Brain microvascular endothelial cell (primary cell): ENCODE results near the gene LRRC45.

Experiments used
- DNase-seq: peaks from one replicate; pipeline ENCODE4 v3.0.0-alpha.2; 2020
- H3K27ac ChIP-seq: fragments of 250-450 bp; sonication (Bioruptor Pico); 2 replicates; pipeline ENCODE4 v1.5.1; 2020; ENCODE audit warnings: mild to moderate bottlenecking, moderate library complexity
- H3K27me3 ChIP-seq: fragments of 250-450 bp; sonication (Bioruptor Pico); replicated peaks from 2 replicates; pipeline ENCODE4 v1.5.1; 2020; ENCODE audit warnings: mild to moderate bottlenecking
- H3K36me3 ChIP-seq: fragments of 250-450 bp; sonication (Bioruptor Pico); replicated peaks from 2 replicates; pipeline ENCODE4 v1.5.1; 2020; ENCODE audit warnings: mild to moderate bottlenecking
- H3K4me3 ChIP-seq: 2 replicates; pipeline ENCODE4 v1.5.1; 2011; ENCODE audit warnings: low read depth, mild to moderate bottlenecking, control low read depth, low read length, moderate library complexity
- in situ Hi-C: cut with HindIII; loops from 2 replicates; pipeline ENCODE4 v1.10.0; 2017; ENCODE audit warnings: low sequenced_read_pairs, low pct_ligation_motif_present
- TF ChIP-seq, protein P1 (sequence below): IDR thresholded peaks from 2 replicates; pipeline ENCODE4 v1.5.1; 2011; ENCODE audit warnings: low read depth, mild to moderate bottlenecking, moderate library complexity, low read length, control low read depth, inconsistent platforms; ENCODE audit errors: missing control alignments

LRRC45 gene

DNA sequence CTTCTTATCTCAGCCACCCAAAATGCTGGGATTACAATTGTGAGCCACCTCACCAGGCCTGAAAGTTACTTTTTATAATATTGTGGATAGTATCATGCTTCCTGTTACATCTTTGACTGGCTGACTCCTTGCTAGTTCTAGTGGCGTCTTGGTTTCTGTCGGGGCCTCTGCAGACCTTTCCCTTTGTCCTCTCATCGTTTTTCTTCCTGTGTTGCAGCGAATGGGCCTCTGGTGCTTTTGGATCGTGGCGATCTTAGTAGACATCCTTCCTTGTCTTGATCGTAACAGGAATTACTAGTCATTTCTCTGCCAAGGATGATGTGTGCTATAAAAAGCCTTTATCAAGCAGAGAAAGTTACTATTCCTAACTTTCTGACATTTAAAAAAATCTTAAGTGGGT is 24.9 kb upstream of the LRRC45 start:
- Histone ChIP-seq H3K27me3 (no peaks in the 10 kb centered on the region), H3K4me3 (no peak overlapping the region), H3K27ac (no peak overlapping the region), H3K36me3 (no peaks in the 10 kb centered on the region)
- no peak for DNase-seq
- TF ChIP-seq, protein P1, sequence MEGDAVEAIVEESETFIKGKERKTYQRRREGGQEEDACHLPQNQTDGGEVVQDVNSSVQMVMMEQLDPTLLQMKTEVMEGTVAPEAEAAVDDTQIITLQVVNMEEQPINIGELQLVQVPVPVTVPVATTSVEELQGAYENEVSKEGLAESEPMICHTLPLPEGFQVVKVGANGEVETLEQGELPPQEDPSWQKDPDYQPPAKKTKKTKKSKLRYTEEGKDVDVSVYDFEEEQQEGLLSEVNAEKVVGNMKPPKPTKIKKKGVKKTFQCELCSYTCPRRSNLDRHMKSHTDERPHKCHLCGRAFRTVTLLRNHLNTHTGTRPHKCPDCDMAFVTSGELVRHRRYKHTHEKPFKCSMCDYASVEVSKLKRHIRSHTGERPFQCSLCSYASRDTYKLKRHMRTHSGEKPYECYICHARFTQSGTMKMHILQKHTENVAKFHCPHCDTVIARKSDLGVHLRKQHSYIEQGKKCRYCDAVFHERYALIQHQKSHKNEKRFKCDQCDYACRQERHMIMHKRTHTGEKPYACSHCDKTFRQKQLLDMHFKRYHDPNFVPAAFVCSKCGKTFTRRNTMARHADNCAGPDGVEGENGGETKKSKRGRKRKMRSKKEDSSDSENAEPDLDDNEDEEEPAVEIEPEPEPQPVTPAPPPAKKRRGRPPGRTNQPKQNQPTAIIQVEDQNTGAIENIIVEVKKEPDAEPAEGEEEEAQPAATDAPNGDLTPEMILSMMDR = no peak
- in situ Hi-C loops = no loop called here

DNA sequence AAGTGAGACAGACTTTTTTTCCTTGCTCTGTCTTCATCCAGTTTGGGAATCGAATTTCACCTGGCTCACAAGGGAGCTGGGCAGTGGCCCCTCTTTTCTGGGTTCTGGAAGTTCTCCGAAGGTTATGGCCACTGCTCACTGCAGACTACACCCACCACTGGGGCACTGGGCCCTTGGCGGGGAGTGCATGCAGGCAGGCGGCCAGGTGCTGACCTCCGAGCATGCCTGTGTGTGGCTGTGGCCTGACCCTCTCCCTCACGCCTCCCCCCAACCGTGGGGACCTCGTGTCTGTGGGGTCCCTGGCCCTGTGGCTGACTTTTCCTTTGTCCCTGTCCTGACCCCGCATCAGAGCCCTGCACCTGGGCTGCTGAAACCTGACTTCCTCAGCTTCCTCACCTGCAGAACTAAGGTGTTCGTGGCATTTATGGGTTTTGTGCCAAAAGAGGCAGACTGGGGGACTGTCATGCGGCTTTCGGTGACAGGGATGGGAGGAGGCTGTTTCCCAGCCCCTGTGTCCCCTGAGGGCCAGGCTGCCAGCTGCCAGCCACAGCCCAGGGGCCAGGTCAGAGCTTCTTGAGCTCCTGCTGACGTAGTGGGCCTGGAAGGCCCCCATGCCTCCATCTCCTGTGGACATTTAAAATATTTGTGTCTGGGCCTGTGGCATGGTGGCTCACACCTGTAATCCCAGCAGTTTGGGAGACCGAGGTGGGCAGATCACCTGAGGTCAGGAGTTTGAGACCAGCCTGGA is 24.2 kb upstream of the LRRC45 start:
- in situ Hi-C loops = no loop called here
- H3K36me3 ChIP-seq = no peaks in the 10 kb centered on the region

DNA sequence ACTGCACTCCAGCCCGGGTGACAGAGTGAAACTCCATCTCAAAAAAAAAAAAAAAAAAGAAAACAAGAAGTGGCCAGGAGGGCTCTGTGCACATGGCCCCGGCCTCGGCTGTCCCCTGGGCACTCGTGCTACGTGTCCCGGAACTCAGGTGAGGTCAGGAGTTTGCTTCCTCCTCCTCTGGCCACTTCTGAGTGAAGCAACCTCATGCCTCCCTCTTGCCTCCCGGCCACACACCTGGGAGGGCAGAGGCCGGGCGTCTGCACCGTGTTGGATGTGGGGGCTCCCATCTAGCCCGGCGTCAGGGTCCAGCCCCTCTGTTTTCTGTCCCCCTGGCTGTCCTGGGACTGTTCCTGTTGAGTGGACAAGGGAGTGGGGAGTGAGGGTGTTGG is 23.5 kb upstream of the LRRC45 start:
- in situ Hi-C loops = no loop called here
- no peaks in the 10 kb centered on the region for H3K36me3 ChIP-seq
- no peak for DNase-seq
- no peak overlapping the region for H3K27ac ChIP-seq
- TF ChIP-seq, protein P1 = no peak
- H3K4me3 ChIP-seq = no peak overlapping the region
- no peaks in the 10 kb centered on the region for H3K27me3 ChIP-seq

More for the DNA sequence above, 24.2 kb upstream of the LRRC45 start:
- H3K27ac ChIP-seq = no peak overlapping the region
- TF ChIP-seq, protein P1 = no peak
- H3K4me3 ChIP-seq = no peak overlapping the region
- H3K27me3 ChIP-seq = no peaks in the 10 kb centered on the region
- no peak for DNase-seq

DNA sequence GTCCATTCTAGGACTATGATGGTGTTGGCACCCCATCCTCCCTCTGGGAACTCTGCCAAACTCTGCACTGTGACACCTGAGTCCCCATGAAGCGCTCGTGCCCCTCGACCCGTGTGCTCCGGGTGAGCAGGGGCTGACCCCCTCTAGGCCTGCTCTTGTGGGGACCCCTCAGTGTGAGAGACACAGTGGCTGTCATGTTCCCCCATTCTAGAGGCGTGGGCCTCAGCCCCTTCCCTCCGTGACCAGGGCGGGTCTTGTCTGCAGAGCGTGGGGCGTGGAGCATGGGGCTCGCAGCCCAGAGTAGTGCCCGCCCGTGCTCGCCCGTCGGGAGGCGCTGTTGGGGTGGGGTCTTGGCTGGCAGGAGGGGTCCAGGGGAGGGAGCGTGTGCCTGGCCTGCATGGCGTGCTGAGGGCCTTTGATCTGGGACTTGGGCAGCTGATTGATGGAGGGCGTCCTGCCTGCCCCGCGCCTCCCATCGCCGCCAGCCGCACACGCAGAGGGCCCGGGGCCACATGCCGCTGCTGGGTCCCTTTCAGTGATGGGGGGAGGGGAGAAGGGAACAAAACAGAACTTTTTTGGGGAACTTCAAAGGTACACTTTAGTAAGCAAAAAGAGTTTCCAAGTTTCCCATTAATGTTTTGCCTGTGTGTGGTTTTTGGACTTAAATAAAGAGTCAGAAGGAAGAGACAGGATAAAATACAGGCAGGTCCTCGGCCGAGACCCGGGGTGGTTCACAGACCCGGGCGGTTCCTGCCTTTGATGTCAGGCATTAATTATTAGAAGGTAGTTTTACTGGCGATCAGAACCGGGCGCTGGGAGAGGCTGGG is 22.9 kb upstream of the LRRC45 start:
- no peak for DNase-seq
- H3K27ac ChIP-seq = no peak overlapping the region
- H3K36me3 ChIP-seq = no peaks in the 10 kb centered on the region
- H3K27me3 ChIP-seq = no peaks in the 10 kb centered on the region
- TF ChIP-seq, protein P1 = no peak
- H3K4me3 ChIP-seq = no peak overlapping the region
- in situ Hi-C loops = no loop called here

DNA sequence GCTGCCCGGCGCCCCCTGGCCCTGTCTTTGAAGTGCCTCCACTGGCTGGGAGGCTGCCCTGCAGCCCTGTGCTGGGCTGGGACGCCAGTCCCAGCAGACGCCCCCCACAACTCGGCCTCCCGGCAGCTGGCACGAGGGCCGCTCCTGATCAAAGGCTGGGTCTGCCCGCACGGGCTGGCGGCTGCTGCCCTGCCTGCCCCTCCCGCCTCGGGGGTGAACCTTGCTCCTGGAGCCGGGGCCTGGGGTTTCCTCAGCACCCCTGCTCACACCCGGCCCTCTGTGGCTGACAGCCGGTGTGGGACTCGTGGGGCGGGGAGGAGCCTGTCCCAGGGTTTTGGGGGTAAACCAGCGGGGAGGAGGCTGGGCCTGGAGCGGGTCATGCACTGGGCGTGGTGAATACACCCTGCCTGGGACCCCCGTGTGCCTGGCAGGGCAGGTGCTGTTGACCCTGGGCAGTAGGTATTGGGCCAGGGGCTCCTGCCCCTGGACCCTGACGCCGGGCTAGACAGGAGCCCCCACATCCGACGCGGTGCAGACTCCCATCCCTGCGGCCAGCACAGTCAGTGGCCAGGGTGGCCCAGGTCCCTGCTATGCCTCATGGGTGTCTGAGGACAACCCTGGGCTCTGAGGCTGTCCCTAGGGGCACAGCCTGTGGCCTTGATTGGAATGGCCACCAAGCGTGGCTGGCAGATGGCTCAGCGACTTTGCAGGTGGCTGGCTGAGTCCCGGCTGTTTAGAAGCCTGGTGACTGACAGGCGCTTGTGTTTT is 22.1 kb upstream of the LRRC45 start:
- no peaks in the 10 kb centered on the region for H3K27me3 ChIP-seq
- H3K4me3 ChIP-seq = no peak overlapping the region
- in situ Hi-C loops = no loop called here
- no peaks in the 10 kb centered on the region for H3K36me3 ChIP-seq
- TF ChIP-seq, protein P1 = no peak
- no peak for DNase-seq
- no peak overlapping the region for H3K27ac ChIP-seq
